Suppressor macrophage (primary cell): ENCODE results near the gene NUP37.

Experiments used
- DNase-seq, 4 experiments: peaks; one replicate each; pipeline ENCODE4 v3.0.0-alpha.2; 2020 to 2022

NUP37 gene

GRCh38 chr12:102024765-102025164 is 95.1 kb downstream of the NUP37 start:
- DNase-seq = no peak

GRCh38 chr12:102023343-102023930 is 96.5 kb downstream of the NUP37 start:
- peak in 1 of 4 experiments; percentile 2 for DNase-seq
